Epithelial cell of esophagus (primary cell): Measurements from ENCODE around the gene EPHB4.
A peak's percentile ranks its signal among the peaks of the same experiment; 100 is the strongest.
"Not testable (repeated sequence)": the region's sequence is repeated elsewhere in the genome, so short reads cannot be mapped to it uniquely, and the experiment has no call there.

Experiments used
- DNase-seq: peaks from one replicate; pipeline ENCODE4 v3.0.0; 2010; ENCODE audit warnings: low read depth
- H3K4me3 ChIP-seq: 2 replicates; pipeline ENCODE4 v1.5.1; 2011; ENCODE audit warnings: mild to moderate bottlenecking, low read length, control low read depth
- CTCF ChIP-seq: IDR thresholded peaks from 2 replicates; pipeline ENCODE4 v1.5.1; 2011; ENCODE audit warnings: low read depth, mild to moderate bottlenecking, low read length, control low read depth, inconsistent platforms; ENCODE audit not compliant: insufficient read depth; ENCODE audit errors: missing control alignments

EPHB4 gene

GRCh38 chr7:100764841-100765240, 62.5 kb downstream of the EPHB4 start:
- no peak for TF ChIP-seq CTCF
- DNase-seq: peak; percentile 40
- no peak overlapping the region for H3K4me3 ChIP-seq

- DNase-seq: peak; percentile 82
- H3K4me3 ChIP-seq: no peak overlapping the region
- TF ChIP-seq CTCF: no peak
These were observed 63.7 kb downstream of the EPHB4 start for GRCh38 chr7:100763556-100764140.

GRCh38 chr7:100762841-100763240, 64.5 kb downstream of the EPHB4 start:
- peak; percentile 35 for DNase-seq

GRCh38 chr7:100759357-100760171, 67.8 kb downstream of the EPHB4 start:
- DNase-seq: no peak
- H3K4me3 ChIP-seq: no peak overlapping the region
- no peak for TF ChIP-seq CTCF

More at GRCh38 chr7:100762841-100763240, 64.5 kb downstream of the EPHB4 start:
- not testable (repeated sequence) for H3K4me3 ChIP-seq

- H3K4me3 ChIP-seq: no peak overlapping the region
- no peak for DNase-seq
- TF ChIP-seq CTCF: no peak
These were observed 73.6 kb downstream of the EPHB4 start for GRCh38 chr7:100753750-100754149.

- no peak for TF ChIP-seq CTCF
- DNase-seq: no peak
- H3K4me3 ChIP-seq: no peak overlapping the region
These were observed 74.3 kb downstream of the EPHB4 start for GRCh38 chr7:100752994-100753393.
